Measurements from ENCODE around the gene CRY2.

Gene CRY2

DNA sequence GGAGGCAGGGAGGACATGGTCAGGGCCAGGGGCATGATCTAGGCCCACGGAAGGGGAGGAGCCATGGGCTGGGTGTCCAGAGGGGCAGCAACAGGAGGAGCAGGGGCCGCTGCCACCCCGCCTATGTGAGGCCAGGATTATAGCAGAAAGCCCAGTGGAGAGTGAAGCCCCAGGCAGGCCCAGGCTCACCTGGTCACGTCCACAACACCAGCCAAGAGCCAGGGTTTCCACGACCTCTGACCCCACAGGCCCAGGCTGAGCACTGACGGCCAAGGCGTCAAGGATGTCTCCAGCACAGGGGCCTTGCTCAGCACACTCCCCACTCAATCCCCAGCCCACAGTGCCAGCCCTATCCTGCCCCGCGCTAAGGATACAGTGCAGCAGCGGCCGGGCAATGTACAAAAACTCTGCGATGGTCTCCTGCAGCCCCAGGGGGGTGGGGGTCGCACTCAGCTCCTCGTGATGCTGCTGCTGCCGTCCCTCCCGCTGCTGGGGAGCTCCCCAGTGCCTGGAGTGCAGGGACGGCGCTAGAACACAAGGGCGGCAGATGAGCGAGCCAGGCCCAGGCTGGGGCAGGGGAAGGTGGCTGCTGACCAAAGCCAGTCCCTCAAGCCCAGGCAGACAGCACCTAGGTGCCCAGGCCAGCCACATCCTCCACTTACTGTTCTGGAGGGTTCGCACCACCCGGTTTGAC lies 66.8 kb downstream of the CRY2 start:
- no peak for TF ChIP-seq POLR2A (IDR thresholded peaks at IDR 0.05; ENCODE audit: low read depth, low read length)
- DNase-seq (ENCODE audit: insufficient read length, low spot score), result no peak
- no peak for FAIRE-seq

DNA sequence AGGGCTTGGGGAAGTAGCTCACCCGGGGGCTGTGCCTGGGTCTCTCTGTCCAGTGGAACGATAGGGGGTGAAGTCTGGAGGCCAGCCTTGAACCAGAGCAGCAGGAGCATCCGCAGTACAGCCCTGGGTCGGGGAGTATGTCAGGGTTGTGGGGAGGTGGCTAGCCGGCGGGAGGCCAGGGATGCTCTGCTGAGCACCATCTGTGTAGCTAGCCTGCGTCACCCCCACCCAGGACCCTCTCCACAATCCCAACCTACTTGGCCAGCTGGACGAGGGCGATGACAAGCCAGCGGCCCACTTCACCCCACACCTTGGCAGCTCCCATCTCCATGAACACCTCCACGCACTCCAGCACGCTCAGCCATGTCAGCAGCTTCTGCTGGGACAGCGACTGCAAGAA lies 68.2 kb downstream of the CRY2 start:
- TF ChIP-seq POLR2A (IDR thresholded peaks at IDR 0.05; ENCODE audit: low read depth, low read length), result no peak
- FAIRE-seq (no peak), DNase-seq (ENCODE audit: insufficient read length, low spot score) (no peak)

DNA sequence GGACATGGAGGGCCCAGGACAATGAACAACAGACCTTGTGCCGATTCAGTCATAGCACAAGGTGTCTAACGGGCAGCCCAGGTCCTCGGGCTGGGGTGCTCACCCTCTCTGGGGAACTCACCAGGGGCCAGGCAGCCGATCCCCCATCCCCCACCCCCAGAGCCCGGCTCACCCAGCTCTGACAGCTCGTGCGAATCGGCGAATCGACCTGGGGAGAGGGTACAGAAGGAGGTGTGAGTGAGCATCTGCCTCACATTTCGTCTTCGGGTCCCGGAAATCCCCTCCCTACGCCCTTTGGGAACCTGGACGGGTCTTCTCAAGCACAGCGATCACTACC lies 70.0 kb downstream of the CRY2 start:
- TF ChIP-seq POLR2A (IDR thresholded peaks at IDR 0.05; ENCODE audit: low read depth, low read length), result no peak
- FAIRE-seq, result no peak
- DNase-seq (ENCODE audit: insufficient read length, low spot score), result no peak

DNA sequence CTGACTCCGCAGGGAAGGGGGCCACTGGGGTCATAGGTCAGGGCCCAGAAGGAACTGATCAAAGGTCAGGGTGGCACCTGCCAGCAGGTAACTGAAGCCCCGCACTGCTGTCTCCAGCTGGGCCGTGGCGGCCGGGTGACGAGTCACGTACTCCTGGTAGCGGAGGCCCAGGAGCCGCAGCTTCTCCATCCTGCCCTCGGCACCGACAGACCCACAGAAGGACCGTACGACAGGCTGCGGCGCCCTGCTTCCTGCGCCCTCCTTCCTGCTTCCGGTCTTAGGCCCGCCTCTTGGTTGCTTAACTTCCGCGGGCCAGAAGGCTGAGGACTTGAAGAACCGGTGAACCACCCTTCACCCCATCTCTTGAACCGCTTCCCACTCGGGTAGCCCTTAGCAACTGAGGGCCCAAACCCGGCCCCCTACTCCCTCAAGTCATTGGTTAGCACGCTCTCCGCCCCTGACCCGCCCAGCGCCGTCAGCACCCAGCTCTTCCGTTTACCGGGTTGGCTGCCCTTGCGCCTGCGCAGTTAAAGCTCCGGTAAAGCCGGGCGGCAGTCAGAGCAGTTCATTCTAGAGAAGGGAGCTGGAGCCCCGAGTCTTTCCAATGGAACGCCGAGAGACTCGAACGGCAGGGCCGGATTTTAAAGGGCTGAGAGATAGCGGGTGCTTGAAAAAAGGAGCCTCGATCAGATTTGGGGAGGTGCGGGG lies 70.5 kb downstream of the CRY2 start, which contains the start of gene PEX16:
PEX16 (minus strand) TSS at position 255 of the 708 bp plus-strand sequence; CDS start at position 189, 66 bp downstream.
- DNase-seq (ENCODE audit: insufficient read length, low spot score) (peak; percentile 99), FAIRE-seq (peak; percentile 58)
- peak; percentile 92 for TF ChIP-seq POLR2A (IDR thresholded peaks at IDR 0.05; ENCODE audit: low read depth, low read length)

DNA sequence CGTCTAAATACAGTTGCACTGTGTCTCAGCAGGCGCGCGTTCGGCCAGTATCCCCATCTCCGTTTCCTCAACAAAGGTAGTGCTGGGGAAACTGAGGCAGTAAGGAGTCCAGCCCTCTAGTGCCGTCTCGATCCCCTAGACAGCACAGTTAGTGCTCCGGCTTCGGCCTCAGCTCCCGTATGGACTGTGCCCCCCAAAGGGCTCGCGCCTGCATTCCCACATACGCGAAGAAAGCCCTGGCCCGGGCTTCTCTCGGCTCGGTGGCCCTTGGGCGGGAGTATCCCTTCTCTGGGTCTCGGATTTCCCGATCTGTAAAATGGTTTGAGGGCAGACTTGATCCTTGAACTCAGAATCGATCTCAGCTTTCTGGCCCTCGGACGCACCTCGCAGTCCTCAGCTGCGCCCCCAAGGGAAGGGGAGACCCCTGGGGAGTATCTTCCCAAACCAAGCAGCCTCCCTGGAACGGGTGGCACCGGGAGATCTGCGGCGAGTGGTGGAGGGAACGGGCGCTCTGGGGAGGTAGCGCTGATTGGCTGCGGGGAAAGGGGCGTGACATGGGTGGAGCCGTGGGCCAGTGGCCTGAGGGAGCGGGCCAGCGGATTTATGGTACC lies 71.2 kb downstream of the CRY2 start:
- TF ChIP-seq POLR2A (IDR thresholded peaks at IDR 0.05; ENCODE audit: low read depth, low read length), result peak; percentile 66
- no peak for FAIRE-seq
- peak; percentile 98 for DNase-seq (ENCODE audit: insufficient read length, low spot score)

DNA sequence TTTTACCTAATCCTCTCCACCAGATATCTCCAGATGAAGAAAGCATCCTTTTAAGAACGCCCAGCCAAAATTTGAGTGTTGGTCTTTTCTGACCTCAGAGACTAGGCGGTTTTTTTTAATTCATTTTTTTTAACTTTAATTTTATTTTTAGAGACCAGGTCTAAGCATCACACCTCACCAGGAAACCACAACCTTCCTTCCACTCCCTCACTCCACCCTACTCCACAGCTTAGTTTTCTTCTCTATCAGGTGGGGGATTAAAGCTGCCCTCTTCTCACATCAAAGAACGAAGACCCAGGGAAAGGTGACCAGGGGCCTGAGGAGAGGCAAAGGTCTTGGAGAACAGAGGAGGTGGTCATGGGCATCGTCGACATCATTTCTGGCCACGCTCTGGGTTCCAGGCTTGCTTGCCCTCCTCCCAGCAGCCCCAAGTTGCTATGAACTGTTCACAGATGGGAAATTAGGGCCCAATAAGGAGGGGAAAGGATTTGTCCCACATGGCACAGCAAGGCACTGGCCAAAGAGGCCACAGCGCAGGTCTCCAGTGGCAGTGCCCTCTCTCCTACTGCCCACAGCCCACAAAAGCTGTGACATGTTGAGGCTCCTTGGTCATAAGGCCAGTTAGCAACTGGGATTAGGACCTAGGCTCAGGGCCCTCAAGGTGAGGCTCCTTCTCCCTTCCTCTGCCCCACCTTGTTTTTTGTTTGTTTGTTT lies 71.8 kb downstream of the CRY2 start:
- TF ChIP-seq POLR2A (IDR thresholded peaks at IDR 0.05; ENCODE audit: low read depth, low read length), result no peak
- FAIRE-seq, result no peak
- DNase-seq (ENCODE audit: insufficient read length, low spot score), result peak; percentile 33

DNA sequence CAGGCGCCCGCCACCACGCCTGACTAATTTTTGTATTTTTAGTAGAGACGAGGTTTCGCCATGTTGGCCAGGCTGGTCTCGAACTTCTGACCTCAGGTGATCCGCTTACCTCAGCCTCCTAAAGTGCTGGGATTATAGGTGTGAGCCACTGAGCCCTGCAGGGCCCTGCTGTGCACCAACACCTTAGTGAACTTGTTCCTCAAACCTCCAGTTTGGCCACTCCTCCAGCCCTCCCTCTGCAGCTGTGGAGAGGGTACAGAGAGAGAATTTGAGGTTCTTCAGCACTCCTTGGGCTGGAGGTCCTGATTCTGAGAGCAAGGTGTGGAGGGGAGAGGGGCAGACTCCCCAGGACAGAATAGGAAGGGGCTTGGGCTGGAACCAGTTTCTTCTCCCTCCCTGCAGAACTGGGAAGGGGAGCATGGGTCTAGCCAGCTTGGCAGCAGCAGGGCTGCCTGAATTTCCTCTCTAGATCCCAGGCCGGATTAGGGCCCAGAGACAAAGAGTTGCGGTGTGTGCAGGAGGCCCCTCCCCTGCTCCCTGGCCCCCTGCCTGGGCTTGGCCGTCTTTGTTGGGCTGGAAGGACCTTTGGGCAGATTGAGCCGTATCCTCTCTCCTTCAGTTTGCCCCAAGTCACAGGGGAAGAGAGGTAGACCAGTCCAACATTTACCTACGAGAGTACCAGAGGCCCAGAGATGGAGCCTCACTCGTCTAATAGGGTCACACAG lies 72.7 kb downstream of the CRY2 start:
- no peak for FAIRE-seq
- TF ChIP-seq POLR2A (IDR thresholded peaks at IDR 0.05; ENCODE audit: low read depth, low read length), result no peak
- no peak for DNase-seq (ENCODE audit: insufficient read length, low spot score)

DNA sequence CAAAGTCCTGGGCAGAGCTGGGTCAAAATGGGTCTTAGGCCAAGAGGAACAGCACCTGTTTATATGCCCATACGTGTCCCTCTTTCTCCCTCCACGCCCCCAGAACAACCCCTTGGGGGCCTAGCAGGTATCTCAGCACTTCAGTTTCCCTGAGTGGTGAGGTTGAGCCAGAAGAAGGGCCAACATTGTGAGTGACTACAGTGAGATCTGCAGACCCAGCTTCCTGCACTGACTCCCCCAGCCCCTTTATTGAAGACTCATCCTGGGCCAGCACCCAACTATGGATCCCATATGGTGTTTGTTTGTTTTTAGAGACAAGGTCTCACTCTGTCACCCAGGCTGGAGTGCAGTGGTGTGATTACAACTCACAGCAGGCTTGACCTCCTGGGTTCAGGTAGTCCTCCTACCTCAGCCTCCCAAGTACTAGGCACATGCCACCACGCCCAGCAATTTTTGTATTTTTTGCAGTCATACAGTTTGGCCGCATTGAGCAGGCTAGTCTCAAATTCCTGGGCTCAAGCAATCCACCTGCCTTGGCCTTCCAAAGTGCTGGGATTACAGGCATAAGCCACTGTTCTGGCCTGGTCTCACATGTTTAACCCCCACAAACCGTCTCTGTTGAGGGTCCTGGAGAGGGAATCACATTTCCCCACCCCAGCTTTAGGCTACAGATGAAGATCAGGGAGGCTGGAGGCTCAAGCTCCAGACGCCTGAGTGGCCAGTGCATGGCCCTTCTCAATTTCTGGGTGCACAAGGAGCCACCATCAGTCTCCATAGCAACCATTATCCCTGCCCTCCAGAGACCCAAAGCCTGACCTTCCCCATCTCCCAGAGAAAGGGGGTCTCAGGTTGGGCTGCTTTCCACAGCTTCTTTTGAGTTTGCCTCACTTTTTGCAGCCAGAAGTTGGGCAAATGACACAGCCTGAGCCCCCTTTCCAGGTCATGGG lies 73.5 kb downstream of the CRY2 start:
- FAIRE-seq (no peak), DNase-seq (ENCODE audit: insufficient read length, low spot score) (no peak)
- TF ChIP-seq POLR2A (IDR thresholded peaks at IDR 0.05; ENCODE audit: low read depth, low read length), result no peak

DNA sequence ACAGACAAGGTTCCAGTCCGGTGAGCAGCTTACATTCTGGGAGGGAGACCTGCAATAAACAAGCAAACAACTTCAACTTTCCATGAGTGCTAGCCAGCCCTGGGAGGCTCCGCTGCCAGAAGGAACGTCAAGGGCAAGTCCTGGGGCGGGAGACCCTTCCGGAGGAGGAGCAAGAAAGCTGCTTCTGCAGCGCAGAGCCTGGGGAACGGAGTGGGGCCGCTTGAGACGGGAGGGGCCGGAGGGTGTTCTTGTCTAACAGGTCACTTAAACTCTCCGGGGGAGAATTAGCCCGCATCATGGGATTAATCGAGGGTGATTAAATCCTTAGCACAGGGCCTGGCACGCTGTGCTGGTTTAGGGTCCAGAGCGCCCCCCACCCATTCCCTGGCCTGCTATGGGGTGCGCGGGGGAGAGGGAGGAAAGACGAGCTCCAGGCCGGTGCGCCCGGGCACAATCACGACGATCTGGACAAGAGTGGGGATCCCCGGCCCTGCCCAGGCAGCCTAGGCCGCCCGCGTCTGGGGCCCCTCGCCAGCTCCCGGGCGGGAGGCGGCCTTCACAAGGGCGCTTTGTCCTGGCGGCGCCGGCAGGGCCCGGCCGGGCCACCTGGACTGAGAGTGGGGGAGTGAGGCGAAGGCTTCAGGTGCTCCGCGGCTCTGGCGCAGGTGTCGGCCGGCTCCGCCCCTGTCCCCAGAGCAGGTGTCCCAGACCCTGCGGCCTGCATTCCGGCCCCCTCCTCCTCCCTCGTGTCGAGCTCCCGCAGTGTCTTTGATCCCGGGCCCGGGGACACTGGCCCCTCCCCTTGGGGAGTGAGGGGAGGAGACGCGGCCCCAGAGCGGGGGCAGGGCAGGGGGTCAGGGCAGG lies 74.5 kb downstream of the CRY2 start:
- no peak for FAIRE-seq
- DNase-seq (ENCODE audit: insufficient read length, low spot score), result no peak
- TF ChIP-seq POLR2A (IDR thresholded peaks at IDR 0.05; ENCODE audit: low read depth, low read length), result no peak

DNA sequence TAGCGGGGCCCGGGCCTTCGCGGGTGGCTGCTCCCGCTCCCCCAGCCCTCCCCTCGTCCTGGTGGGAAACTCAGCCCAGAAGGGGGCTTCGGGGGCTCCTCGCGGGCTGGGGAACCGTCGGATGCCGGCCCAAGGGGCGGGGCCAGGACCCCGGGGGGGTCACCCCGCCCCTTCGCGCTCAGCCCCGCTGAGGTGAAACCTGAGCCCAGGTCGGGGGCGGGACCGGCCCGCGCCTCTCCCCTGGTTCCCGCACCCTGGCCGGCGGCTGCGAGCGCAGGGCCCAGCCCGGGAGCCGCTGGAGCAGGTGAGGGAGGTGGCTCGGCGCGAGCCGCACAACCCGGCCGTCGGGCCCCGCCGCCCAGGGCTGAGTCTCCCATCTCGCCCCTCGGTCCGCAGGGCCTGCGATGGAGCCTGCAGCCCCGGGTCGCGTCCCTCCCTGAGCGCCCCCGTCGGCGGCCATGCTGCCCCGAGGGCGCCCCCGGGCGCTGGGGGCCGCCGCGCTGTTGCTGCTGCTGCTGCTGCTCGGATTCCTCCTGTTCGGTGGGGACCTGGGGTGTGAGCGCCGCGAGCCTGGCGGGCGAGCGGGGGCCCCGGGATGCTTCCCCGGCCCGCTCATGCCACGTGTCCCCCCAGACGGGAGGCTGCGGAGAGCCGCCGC lies 75.3 kb downstream of the CRY2 start, which contains the start of gene LARGE2:
LARGE2 (plus strand) TSS at position 232 of the 658 bp plus-strand sequence; CDS start at position 459, 227 bp downstream.
- TF ChIP-seq POLR2A (IDR thresholded peaks at IDR 0.05; ENCODE audit: low read depth, low read length), result no peak
- FAIRE-seq, result no peak
- DNase-seq (ENCODE audit: insufficient read length, low spot score), result no peak
